HepG2 (cell line): ENCODE results near the gene MYO1B. TPM values are rescaled to one million over a fixed set of nuclear protein-coding genes. Genes with fewer than 3 reads are reported as not detected.

Experiments
- ATAC-seq: fragments of 200-7000 bp; cut with Tn5 transposase; 3 replicates; pipeline ENCODE4 v1.9.1; 2020; ENCODE audit warnings: mild to moderate bottlenecking, moderate library complexity
- BruUV-seq: library from RNA; stranded (reverse); fragments of 400-500 nt; replicated peaks from 2 replicates; lab custom pipeline; 2021; lab: Mats Ljungman, UMichigan
- CTCF ChIA-PET: fragments of 300-600 bp; formaldehyde crosslinking; extraction: SDS; loops from one replicate; lab custom pipeline; 2021; ENCODE audit warnings: low total read pairs, inconsistent platforms, low intra/inter-chr PET ratio; lab: Yijun Ruan, JAX
- POLR2A ChIA-PET: fragments of 350-600 bp; sonication (Branson Sonifier 250); formaldehyde crosslinking; loops from one replicate; lab custom pipeline; 2020; ENCODE audit warnings: antibody characterized with exemption, inconsistent platforms; lab: Yijun Ruan, JAX
- DNase-seq: peaks from one replicate; pipeline ENCODE4 v3.0.0-alpha.2; 2015; ENCODE audit warnings: low spot score
- FAIRE-seq: peaks from 3 replicates; lab custom pipeline; 2011; peaks lifted over from hg19 to GRCh38; lab: Jason Lieb, UNC
- H2AFZ ChIP-seq: one replicate; pipeline ENCODE4 v1.6.1; 2011; ENCODE audit warnings: low read length, inconsistent platforms
- H3K27ac ChIP-seq: fragments of 300-600 bp; 3 replicates; pipeline ENCODE4 v1.8.0; 2011; ENCODE audit warnings: mixed run types, mild to moderate bottlenecking, mixed read lengths, low read length, inconsistent platforms; ENCODE audit not compliant: insufficient read depth; ENCODE audit errors: extremely low read length
- H3K27me3 ChIP-seq, 2 experiments: fragments of 200-600 bp in 1 of 2; 2 replicates in 1 of 2; 3 replicates in 1 of 2; pipeline versions ENCODE4 v1.6.0 to v1.8.0; 2011; ENCODE audit warnings: low read length in 2 of 2, mild to moderate bottlenecking in 2 of 2, moderate library complexity in 2 of 2, inconsistent platforms in 1 of 2; ENCODE audit not compliant: insufficient read depth in 2 of 2, control insufficient read depth in 1 of 2
- H3K36me3 ChIP-seq, 2 experiments: fragments of 200-600 bp in 1 of 2; replicated peaks in 1 of 2; 2 replicates in 1 of 2; 3 replicates in 1 of 2; pipeline versions ENCODE4 v1.5.1 to v1.8.0; 2011; ENCODE audit warnings: low read length in 2 of 2, inconsistent platforms in 1 of 2; ENCODE audit not compliant: insufficient read depth in 2 of 2, control insufficient read depth in 1 of 2
- H3K4me1 ChIP-seq: 2 replicates; pipeline ENCODE4 v1.5.1; 2012; ENCODE audit warnings: low read length, inconsistent platforms; ENCODE audit not compliant: insufficient read depth
- H3K4me2 ChIP-seq: 2 replicates; pipeline ENCODE4 v1.6.0; 2011; ENCODE audit warnings: low read depth, low read length, inconsistent platforms
- H3K4me3 ChIP-seq, 3 experiments: fragments of 200-600 bp in 1 of 3; sonication (generic), shearing (Covaris generic) in 1 of 3; replicated peaks in 1 of 3; 2 replicates each; pipeline ENCODE4 v1.5.1; 2011 to 2016; ENCODE audit warnings: low read length in 3 of 3, inconsistent platforms in 2 of 3, low read depth in 2 of 3, mild to moderate bottlenecking in 2 of 3, control low read depth in 1 of 3, mixed read lengths in 1 of 3; ENCODE audit not compliant: insufficient read depth in 1 of 3
- H3K79me2 ChIP-seq: one replicate; pipeline ENCODE4 v1.6.1; 2011; ENCODE audit warnings: low read length, inconsistent platforms; ENCODE audit not compliant: insufficient read depth
- H3K9ac ChIP-seq: 2 replicates; pipeline ENCODE4 v1.6.0; 2011; ENCODE audit warnings: mild to moderate bottlenecking, low read depth, low read length, inconsistent platforms; ENCODE audit not compliant: insufficient read depth
- H3K9me3 ChIP-seq: 2 replicates; pipeline ENCODE4 v1.5.1; 2012; ENCODE audit warnings: mild to moderate bottlenecking, low read length
- H4K20me1 ChIP-seq: 2 replicates; pipeline ENCODE4 v1.6.0; 2011; ENCODE audit warnings: inconsistent platforms, mild to moderate bottlenecking, low read length, moderate library complexity; ENCODE audit not compliant: insufficient read depth
- CHD4 ChIP-seq: fragments of 200-600 bp; sonication (generic); IDR thresholded peaks from 2 replicates; pipeline ENCODE4 v1.7.0; 2017; ENCODE audit warnings: mild to moderate bottlenecking, low read length, borderline replicate concordance
- HDAC6 ChIP-seq: fragments of 200-600 bp; sonication (generic); IDR thresholded peaks from 2 replicates; pipeline ENCODE4 v1.7.0; 2017; ENCODE audit warnings: mild to moderate bottlenecking, antibody characterized with exemption, low read length, low read depth
- REL ChIP-seq: sonication (generic); formaldehyde crosslinking; conservative IDR thresholded peaks from 2 replicates; pipeline ENCODE4 v1.8.0; 2022; ENCODE audit warnings: mild to moderate bottlenecking, missing genetic modification reagents, moderate library complexity
- ZFP37 ChIP-seq: sonication (generic); formaldehyde crosslinking; IDR thresholded peaks from 2 replicates; pipeline ENCODE4 v1.4.0; 2020; ENCODE audit warnings: missing genetic modification reagents, borderline replicate concordance
- ZKSCAN5 ChIP-seq: sonication (generic); formaldehyde crosslinking; IDR thresholded peaks from 2 replicates; pipeline ENCODE4 v1.5.1; 2020; ENCODE audit warnings: mild to moderate bottlenecking, missing genetic modification reagents
- ZNF3 ChIP-seq: IDR thresholded peaks from 2 replicates; pipeline ENCODE4 v1.7.0; 2017; ENCODE audit warnings: inconsistent platforms
- WGBS: methylation state at CpG from one replicate; pipeline ENCODE4 v1.1.6; 2017; ENCODE audit warnings: low lambda C conversion rate; 5-methylcytosine and 5-hydroxymethylcytosine counted together
- in situ Hi-C: cut with HindIII; loops from 2 replicates; pipeline ENCODE4 v1.10.0; 2017; ENCODE audit warnings: low pct_unique_long_range_greater_than_20kb; ENCODE audit not compliant: extremely low pct_ligation_motif_present
- intact Hi-C: fragments of 100-400 bp; cut with micrococcal nuclease; formaldehyde crosslinking; loops from one replicate; pipeline ENCODE4 v1.10.0; 2022; ENCODE audit not compliant: unreplicated experiment
- polyA plus RNA-seq, 8 experiments: library from polyadenylated mRNA; depleted of rRNA in 3 of 8; stranded (reverse) in 7 of 8; unstranded in 1 of 8; fragments of >200 nt; fragmentation: Illumina TruSeq in 4 of 8; extraction: Trizol in 4 of 8; gene quantifications; 2 replicates each; pipeline versions ENCODE4 v1.2.1 to v1.2.3, GENCODE V29; 2011 to 2016; ENCODE audit warnings: low read depth in 4 of 8, missing spikeins in 1 of 8, mixed read lengths in 1 of 8; ENCODE audit not compliant: insufficient read depth in 1 of 8
- total RNA-seq, 5 experiments: library from RNA; depleted of rRNA; stranded (reverse); fragments of >200 nt; fragmentation: Illumina TruSeq; extraction: Trizol; gene quantifications; 2 replicates each; pipeline ENCODE4 v1.2.3, GENCODE V29; 2016; ENCODE audit warnings: low read depth in 1 of 5
- TF ChIP-seq, protein P1 (sequence below): IDR thresholded peaks from 2 replicates; pipeline ENCODE4 v1.6.1; 2016; ENCODE audit warnings: missing biosample characterization, missing genetic modification reagents, low read depth
- TF ChIP-seq, protein P2 (sequence below): sonication (generic); formaldehyde crosslinking; IDR thresholded peaks from 2 replicates; pipeline ENCODE4 v1.4.0; 2020; ENCODE audit warnings: missing genetic modification reagents; ENCODE audit errors: not compliant biosample characterization
- TF ChIP-seq, protein P3 (sequence below): sonication (generic); formaldehyde crosslinking; IDR thresholded peaks from 2 replicates; pipeline ENCODE4 v1.4.0; 2020; ENCODE audit warnings: missing genetic modification reagents
- TF ChIP-seq, protein P4 (sequence below): sonication (generic); formaldehyde crosslinking; IDR thresholded peaks from 2 replicates; pipeline ENCODE4 v1.8.0; 2022; ENCODE audit warnings: mild to moderate bottlenecking, missing genetic modification reagents; ENCODE audit not compliant: insufficient replicate concordance

MYO1B gene
- total and polyA plus RNA-seq, 2 of the 13 experiments (the other 11 are each of a cell fraction or from before 2014, with no cell fraction given), result 36.9 to 89.8 TPM

DNA sequence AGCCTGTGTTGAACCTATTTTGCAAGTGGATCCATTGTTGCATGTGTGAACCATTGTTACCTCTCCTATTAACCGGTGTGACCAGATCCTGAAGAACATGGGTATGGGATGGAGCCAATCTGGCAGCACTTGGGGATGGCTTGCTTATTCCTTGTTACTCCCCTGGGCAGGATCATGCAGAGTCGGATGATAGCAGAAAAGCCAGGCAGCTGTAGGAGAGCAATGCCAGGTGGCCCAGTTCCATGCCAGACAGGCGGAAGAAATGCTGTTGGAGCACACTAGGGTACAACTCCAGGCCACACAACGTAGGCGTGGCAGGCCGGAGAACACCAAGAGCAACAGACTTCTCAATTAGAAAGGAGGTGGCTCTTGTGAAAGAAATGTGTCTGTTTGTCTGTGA lies 16.3 kb upstream of the MYO1B start:
- DNase-seq, result no peak
- BruUV-seq, result no TSS peak
- CTCF ChIA-PET, result no interaction called here

More for the DNA sequence above, 16.3 kb upstream of the MYO1B start:
- no peak overlapping the region for H3K4me3 ChIP-seq
- intact Hi-C loops (no loop called here), in situ Hi-C loops (no loop called here)
- POLR2A ChIA-PET, result no interaction called here
- WGBS, result 90% methylated on average over 6 of the region's 6 CpGs
- no peaks in the 10 kb centered on the region for H3K36me3 ChIP-seq
- no peak overlapping the region for H3K27ac ChIP-seq
- H3K27me3 ChIP-seq, result no peaks in the 10 kb centered on the region
- H4K20me1 ChIP-seq, result no peaks in the 10 kb centered on the region
- H3K9me3 ChIP-seq, result no peaks in the 10 kb centered on the region
- TF ChIP-seq ZKSCAN5 (CRISPR knock-in tag) (no peak), CHD4 (no peak), REL (CRISPR knock-in tag) (no peak), ZNF3 (CRISPR knock-in tag) (no peak), HDAC6 (no peak), ZFP37 (no peak)
- TF ChIP-seq, protein P1, sequence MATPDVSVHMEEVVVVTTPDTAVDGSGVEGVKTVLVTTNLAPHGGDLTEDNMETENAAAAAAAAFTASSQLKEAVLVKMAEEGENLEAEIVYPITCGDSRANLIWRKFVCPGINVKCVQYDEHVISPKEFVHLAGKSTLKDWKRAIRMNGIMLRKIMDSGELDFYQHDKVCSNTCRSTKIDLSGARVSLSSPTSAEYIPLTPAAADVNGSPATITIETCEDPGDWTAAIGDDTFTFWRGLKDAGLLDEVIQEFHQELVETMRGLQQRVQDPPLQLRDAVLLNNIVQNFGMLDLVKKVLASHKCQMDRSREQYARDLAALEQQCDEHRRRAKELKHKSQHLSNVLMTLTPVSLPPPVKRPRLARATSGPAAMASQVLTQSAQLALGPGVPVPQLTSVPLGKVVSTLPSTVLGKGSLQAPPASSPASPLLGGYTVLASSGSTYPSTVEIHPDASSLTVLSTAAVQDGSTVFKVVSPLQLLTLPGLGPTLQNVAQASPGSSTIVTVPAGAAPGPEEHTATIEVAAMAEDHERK (CRISPR knock-in tag), result no peak
- TF ChIP-seq, protein P2, sequence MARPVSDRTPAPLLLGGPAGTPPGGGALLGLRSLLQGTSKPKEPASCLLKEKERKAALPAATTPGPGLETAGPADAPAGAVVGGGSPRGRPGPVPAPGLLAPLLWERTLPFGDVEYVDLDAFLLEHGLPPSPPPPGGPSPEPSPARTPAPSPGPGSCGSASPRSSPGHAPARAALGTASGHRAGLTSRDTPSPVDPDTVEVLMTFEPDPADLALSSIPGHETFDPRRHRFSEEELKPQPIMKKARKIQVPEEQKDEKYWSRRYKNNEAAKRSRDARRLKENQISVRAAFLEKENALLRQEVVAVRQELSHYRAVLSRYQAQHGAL (CRISPR knock-in tag), result no peak
- TF ChIP-seq, protein P3, sequence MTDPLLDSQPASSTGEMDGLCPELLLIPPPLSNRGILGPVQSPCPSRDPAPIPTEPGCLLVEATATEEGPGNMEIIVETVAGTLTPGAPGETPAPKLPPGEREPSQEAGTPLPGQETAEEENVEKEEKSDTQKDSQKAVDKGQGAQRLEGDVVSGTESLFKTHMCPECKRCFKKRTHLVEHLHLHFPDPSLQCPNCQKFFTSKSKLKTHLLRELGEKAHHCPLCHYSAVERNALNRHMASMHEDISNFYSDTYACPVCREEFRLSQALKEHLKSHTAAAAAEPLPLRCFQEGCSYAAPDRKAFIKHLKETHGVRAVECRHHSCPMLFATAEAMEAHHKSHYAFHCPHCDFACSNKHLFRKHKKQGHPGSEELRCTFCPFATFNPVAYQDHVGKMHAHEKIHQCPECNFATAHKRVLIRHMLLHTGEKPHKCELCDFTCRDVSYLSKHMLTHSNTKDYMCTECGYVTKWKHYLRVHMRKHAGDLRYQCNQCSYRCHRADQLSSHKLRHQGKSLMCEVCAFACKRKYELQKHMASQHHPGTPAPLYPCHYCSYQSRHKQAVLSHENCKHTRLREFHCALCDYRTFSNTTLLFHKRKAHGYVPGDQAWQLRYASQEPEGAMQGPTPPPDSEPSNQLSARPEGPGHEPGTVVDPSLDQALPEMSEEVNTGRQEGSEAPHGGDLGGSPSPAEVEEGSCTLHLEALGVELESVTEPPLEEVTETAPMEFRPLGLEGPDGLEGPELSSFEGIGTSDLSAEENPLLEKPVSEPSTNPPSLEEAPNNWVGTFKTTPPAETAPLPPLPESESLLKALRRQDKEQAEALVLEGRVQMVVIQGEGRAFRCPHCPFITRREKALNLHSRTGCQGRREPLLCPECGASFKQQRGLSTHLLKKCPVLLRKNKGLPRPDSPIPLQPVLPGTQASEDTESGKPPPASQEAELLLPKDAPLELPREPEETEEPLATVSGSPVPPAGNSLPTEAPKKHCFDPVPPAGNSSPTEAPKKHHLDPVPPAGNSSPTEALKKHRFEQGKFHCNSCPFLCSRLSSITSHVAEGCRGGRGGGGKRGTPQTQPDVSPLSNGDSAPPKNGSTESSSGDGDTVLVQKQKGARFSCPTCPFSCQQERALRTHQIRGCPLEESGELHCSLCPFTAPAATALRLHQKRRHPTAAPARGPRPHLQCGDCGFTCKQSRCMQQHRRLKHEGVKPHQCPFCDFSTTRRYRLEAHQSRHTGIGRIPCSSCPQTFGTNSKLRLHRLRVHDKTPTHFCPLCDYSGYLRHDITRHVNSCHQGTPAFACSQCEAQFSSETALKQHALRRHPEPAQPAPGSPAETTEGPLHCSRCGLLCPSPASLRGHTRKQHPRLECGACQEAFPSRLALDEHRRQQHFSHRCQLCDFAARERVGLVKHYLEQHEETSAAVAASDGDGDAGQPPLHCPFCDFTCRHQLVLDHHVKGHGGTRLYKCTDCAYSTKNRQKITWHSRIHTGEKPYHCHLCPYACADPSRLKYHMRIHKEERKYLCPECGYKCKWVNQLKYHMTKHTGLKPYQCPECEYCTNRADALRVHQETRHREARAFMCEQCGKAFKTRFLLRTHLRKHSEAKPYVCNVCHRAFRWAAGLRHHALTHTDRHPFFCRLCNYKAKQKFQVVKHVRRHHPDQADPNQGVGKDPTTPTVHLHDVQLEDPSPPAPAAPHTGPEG (CRISPR knock-in tag), result no peak
- TF ChIP-seq, protein P4, sequence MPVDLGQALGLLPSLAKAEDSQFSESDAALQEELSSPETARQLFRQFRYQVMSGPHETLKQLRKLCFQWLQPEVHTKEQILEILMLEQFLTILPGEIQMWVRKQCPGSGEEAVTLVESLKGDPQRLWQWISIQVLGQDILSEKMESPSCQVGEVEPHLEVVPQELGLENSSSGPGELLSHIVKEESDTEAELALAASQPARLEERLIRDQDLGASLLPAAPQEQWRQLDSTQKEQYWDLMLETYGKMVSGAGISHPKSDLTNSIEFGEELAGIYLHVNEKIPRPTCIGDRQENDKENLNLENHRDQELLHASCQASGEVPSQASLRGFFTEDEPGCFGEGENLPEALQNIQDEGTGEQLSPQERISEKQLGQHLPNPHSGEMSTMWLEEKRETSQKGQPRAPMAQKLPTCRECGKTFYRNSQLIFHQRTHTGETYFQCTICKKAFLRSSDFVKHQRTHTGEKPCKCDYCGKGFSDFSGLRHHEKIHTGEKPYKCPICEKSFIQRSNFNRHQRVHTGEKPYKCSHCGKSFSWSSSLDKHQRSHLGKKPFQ, result no peak
- no peak overlapping the region for H2AFZ ChIP-seq
- ATAC-seq (no peak), FAIRE-seq (no peak)
- no peak overlapping the region for H3K4me2 ChIP-seq
- H3K9ac ChIP-seq, result no peak overlapping the region
- no peaks in the 10 kb centered on the region for H3K4me1 ChIP-seq
- no peaks in the 10 kb centered on the region for H3K79me2 ChIP-seq
